GM19452 (cell line): ENCODE measurements around the gene ZNF737.
"Not testable (repeated sequence)": the region's sequence is repeated elsewhere in the genome, so short reads cannot be mapped to it uniquely, and the experiment has no call there.

ENCODE experiments used
- ATAC-seq: cut with Tn5 transposase; IDR thresholded peaks from one replicate; pipeline ENCODE4 v1.9.1; 2021; ENCODE audit not compliant: unreplicated experiment

ZNF737 gene

GRCh38 chr19:20565321-20566018, at the start of gene ZNF737:
TSS of gene ZNF737 (minus strand) at chr19:20565781. CDS start at chr19:20565640, 141 bp downstream.
- ATAC-seq = peak; percentile 91

GRCh38 chr19:20614971-20615370, 49.4 kb upstream of the ZNF737 start:
- ATAC-seq = not testable (repeated sequence)

- ATAC-seq = no peak
These were observed 47.2 kb upstream of the ZNF737 start for GRCh38 chr19:20612711-20613316.

- ATAC-seq = no peak
These were observed 46.3 kb upstream of the ZNF737 start for GRCh38 chr19:20611866-20612265.

- ATAC-seq = no peak
These were observed 42.4 kb upstream of the ZNF737 start for GRCh38 chr19:20607943-20608342.

- ATAC-seq = no peak
These were observed 7.0 kb downstream of the ZNF737 start for GRCh38 chr19:20558571-20558970.

GRCh38 chr19:20558011-20558410, 7.6 kb downstream of the ZNF737 start:
- ATAC-seq = no peak

- ATAC-seq = not testable (repeated sequence)
These were observed 20.8 kb downstream of the ZNF737 start for GRCh38 chr19:20544667-20545333.

- ATAC-seq = not testable (repeated sequence)
These were observed 35.3 kb downstream of the ZNF737 start for GRCh38 chr19:20530303-20530702.

- no peak for ATAC-seq
These were observed 52.2 kb downstream of the ZNF737 start for GRCh38 chr19:20513189-20513904.

GRCh38 chr19:20503476-20503875, 62.1 kb downstream of the ZNF737 start:
- no peak for ATAC-seq
